Measurements from ENCODE around the gene OSBPL6.

GRCh38 chr2:178275600-178275999 lies 81.3 kb downstream of the OSBPL6 start:
- TF ChIP-seq CTCF (IDR thresholded peaks at IDR 0.05) (no peak), POLR2A (IDR thresholded peaks at IDR 0.05) (no peak)

Data from heart left ventricle (tissue), 13 donors.